Loucy (cell line): ENCODE results near the gene ARL10.

Source experiments
- H2AFZ ChIP-seq: fragments of 200-600 bp; sonication (generic); 2 replicates; pipeline ENCODE4 v1.6.0; 2016; ENCODE audit warnings: antibody characterized with exemption, mild to moderate bottlenecking, low read length, moderate library complexity
- H3F3A ChIP-seq: fragments of 200-600 bp; 2 replicates; pipeline ENCODE4 v1.6.0; 2016; ENCODE audit warnings: antibody characterized with exemption, low read depth, mild to moderate bottlenecking
- H3K27me3 ChIP-seq: fragments of 200-600 bp; sonication (generic); 2 replicates; pipeline ENCODE4 v1.6.1; 2014; ENCODE audit warnings: low read length, mild to moderate bottlenecking; ENCODE audit not compliant: insufficient read depth, poor library complexity, severe bottlenecking
- H3K36me3 ChIP-seq: fragments of 200-600 bp; sonication (generic); 2 replicates; pipeline ENCODE4 v1.6.1; 2016; ENCODE audit warnings: low read length; ENCODE audit not compliant: insufficient read depth
- H3K4me1 ChIP-seq: fragments of 200-600 bp; sonication (generic); 2 replicates; pipeline ENCODE4 v1.5.1; 2014; ENCODE audit warnings: low read length, mild to moderate bottlenecking; ENCODE audit not compliant: insufficient read depth, poor library complexity, severe bottlenecking
- H3K4me2 ChIP-seq: fragments of 200-600 bp; sonication (generic); 2 replicates; pipeline ENCODE4 v1.6.0; 2014; ENCODE audit warnings: antibody characterized with exemption, low read length, low read depth, mild to moderate bottlenecking; ENCODE audit not compliant: poor library complexity, severe bottlenecking
- H3K4me3 ChIP-seq: fragments of 200-600 bp; sonication (generic); 2 replicates; pipeline ENCODE4 v1.5.1; 2014; ENCODE audit warnings: low read length, mild to moderate bottlenecking, mixed read lengths; ENCODE audit not compliant: poor library complexity, severe bottlenecking
- H3K79me2 ChIP-seq: fragments of 200-600 bp; sonication (generic); 2 replicates; pipeline ENCODE4 v1.6.1; 2014; ENCODE audit warnings: low read length; ENCODE audit not compliant: insufficient read depth
- H3K9ac ChIP-seq: fragments of 200-600 bp; sonication (generic); 2 replicates; pipeline ENCODE4 v1.6.0; 2014; ENCODE audit warnings: mild to moderate bottlenecking, low read depth, low read length, moderate library complexity; ENCODE audit not compliant: poor library complexity, severe bottlenecking
- H3K9me2 ChIP-seq: fragments of 200-600 bp; sonication (generic); replicated peaks from 2 replicates; pipeline ENCODE4 v1.6.1; 2016; ENCODE audit warnings: low read depth, low read length, mixed read lengths
- H3K9me3 ChIP-seq: fragments of 200-600 bp; sonication (generic); 2 replicates; pipeline ENCODE4 v1.6.1; 2014; ENCODE audit warnings: mild to moderate bottlenecking, antibody characterized with exemption, low read length, low read depth; ENCODE audit not compliant: insufficient read depth
- H4K20me1 ChIP-seq: fragments of 200-600 bp; sonication (generic); 2 replicates; pipeline ENCODE4 v1.6.0; 2014; ENCODE audit warnings: antibody characterized with exemption, low read length, mild to moderate bottlenecking; ENCODE audit not compliant: insufficient read depth, poor library complexity, severe bottlenecking
- CTCF ChIP-seq: fragments of 200-600 bp; sonication (generic); conservative IDR thresholded peaks from 2 replicates; pipeline ENCODE4 v1.5.1; 2014; ENCODE audit warnings: mild to moderate bottlenecking, antibody characterized with exemption, low read length
- EZH2phosphoT487 ChIP-seq: fragments of 200-600 bp; IDR thresholded peaks from 2 replicates; pipeline ENCODE4 v1.6.1; 2018; ENCODE audit warnings: antibody characterized with exemption, mild to moderate bottlenecking, moderate library complexity, borderline replicate concordance

The ARL10 gene

GRCh38 chr5:176383961-176384360 lies 18.7 kb downstream of the ARL10 start:
- TF ChIP-seq CTCF (no peak), EZH2phosphoT487 (no peak)
- H2AFZ ChIP-seq: no peak overlapping the region
- H4K20me1 ChIP-seq: no peaks in the 10 kb centered on the region
- H3K9me3 ChIP-seq: no peaks in the 10 kb centered on the region
- no peaks in the 10 kb centered on the region for H3F3A ChIP-seq
- peaks cover 6% of the 10 kb centered on the region for H3K4me1 ChIP-seq
- no peaks in the 10 kb centered on the region for H3K9me2 ChIP-seq
- peaks cover 4% of the 10 kb centered on the region; the same call in 1 of the 2 replicates for H3K36me3 ChIP-seq
- H3K4me3 ChIP-seq: no peak overlapping the region
- no peak overlapping the region for H3K9ac ChIP-seq
- H3K4me2 ChIP-seq: no peak overlapping the region
- H3K27me3 ChIP-seq: no peaks in the 10 kb centered on the region
- peaks cover 29% of the 10 kb centered on the region for H3K79me2 ChIP-seq

GRCh38 chr5:176384366-176384930 lies 19.2 kb downstream of the ARL10 start:
- H3K4me3 ChIP-seq: no peak overlapping the region
- no peak overlapping the region for H3K4me2 ChIP-seq
- H3K9me2 ChIP-seq: no peaks in the 10 kb centered on the region
- no peak overlapping the region for H3K9ac ChIP-seq
- H3K36me3 ChIP-seq: peaks cover 4% of the 10 kb centered on the region; the same call in 1 of the 2 replicates
- peaks cover 29% of the 10 kb centered on the region for H3K79me2 ChIP-seq
- H3K4me1 ChIP-seq: peaks cover 6% of the 10 kb centered on the region
- no peak for TF ChIP-seq EZH2phosphoT487
- no peak for TF ChIP-seq CTCF
- H3K27me3 ChIP-seq: no peaks in the 10 kb centered on the region
- H2AFZ ChIP-seq: no peak overlapping the region
- no peaks in the 10 kb centered on the region for H3F3A ChIP-seq
- H4K20me1 ChIP-seq: no peaks in the 10 kb centered on the region
- no peaks in the 10 kb centered on the region for H3K9me3 ChIP-seq

GRCh38 chr5:176384991-176385390 lies 19.7 kb downstream of the ARL10 start:
- Histone ChIP-seq H3K9me3 (no peaks in the 10 kb centered on the region), H3F3A (no peaks in the 10 kb centered on the region), H3K9me2 (no peaks in the 10 kb centered on the region), H3K9ac (no peak overlapping the region), H3K79me2 (peaks cover 29% of the 10 kb centered on the region), H3K4me3 (no peak overlapping the region), H3K4me1 (peaks cover 6% of the 10 kb centered on the region), H2AFZ (no peak overlapping the region), H4K20me1 (no peaks in the 10 kb centered on the region), H3K27me3 (no peaks in the 10 kb centered on the region), H3K36me3 (peaks cover 4% of the 10 kb centered on the region; the same call in 1 of the 2 replicates), H3K4me2 (no peak overlapping the region)
- TF ChIP-seq EZH2phosphoT487 (no peak), CTCF (no peak)
